Activated CD8-positive, alpha-beta T cell treated with anti-CD3 and anti-CD28 coated beads for 36 hours (primary cell): ENCODE results near the gene SIRT6. TPM values are rescaled to one million over a fixed set of nuclear protein-coding genes. Genes with fewer than 3 reads are reported as not detected.

Source experiments
- ATAC-seq: fragments of 200-7000 bp; cut with Tn5 transposase; one replicate; pipeline ENCODE4 v1.10.0; 2021; ENCODE audit warnings: mild to moderate bottlenecking, moderate library complexity
- CTCF ChIA-PET: fragments of 350-600 bp; sonication (Branson Sonifier 250); formaldehyde crosslinking; loops from one replicate; lab custom pipeline; 2021; ENCODE audit warnings: antibody characterized with exemption; lab: Charles Lee
- POLR2A ChIA-PET: fragments of 350-600 bp; sonication (Branson Sonifier 250); formaldehyde crosslinking; loops from one replicate; lab custom pipeline; 2021; ENCODE audit warnings: antibody characterized with exemption; lab: Charles Lee
- DNase-seq: peaks from one replicate; pipeline ENCODE4 v3.0.0-alpha.2; 2020
- H3K27ac Mint-ChIP-seq: one replicate; pipeline ENCODE4 v1.8.0; 2021; ENCODE audit warnings: mild to moderate bottlenecking, mixed read lengths
- H3K27me3 Mint-ChIP-seq: one replicate; pipeline ENCODE4 v1.8.0; 2021; ENCODE audit warnings: mixed read lengths
- H3K36me3 Mint-ChIP-seq: one replicate; pipeline ENCODE4 v1.8.0; 2021; ENCODE audit warnings: low read depth, mixed read lengths
- H3K4me1 Mint-ChIP-seq: one replicate; pipeline ENCODE4 v1.8.0; 2021; ENCODE audit warnings: low read depth, mixed read lengths
- H3K4me3 Mint-ChIP-seq: one replicate; pipeline ENCODE4 v1.8.0; 2021; ENCODE audit warnings: mild to moderate bottlenecking, moderate library complexity, mixed read lengths
- H3K9me3 Mint-ChIP-seq: one replicate; pipeline ENCODE4 v1.8.0; 2021; ENCODE audit warnings: mixed read lengths
- intact Hi-C: fragments of 100-400 bp; cut with micrococcal nuclease; formaldehyde crosslinking; loops from one replicate; pipeline ENCODE4 v1.10.0; 2022
- total RNA-seq, 2 experiments: library from RNA; stranded (reverse); gene quantifications; one replicate each; pipeline ENCODE4 v1.2.3, GENCODE V29; 2021
- TF ChIP-seq, protein P1 (sequence below): fragments of 200-600 bp; IDR thresholded peaks from one replicate; pipeline ENCODE4 v1.8.0; 2022; ENCODE audit warnings: antibody characterized with exemption, mild to moderate bottlenecking

SIRT6 gene
- total RNA-seq, 2 experiments from 2014 or later = 26.9 to 28.3 TPM

DNA sequence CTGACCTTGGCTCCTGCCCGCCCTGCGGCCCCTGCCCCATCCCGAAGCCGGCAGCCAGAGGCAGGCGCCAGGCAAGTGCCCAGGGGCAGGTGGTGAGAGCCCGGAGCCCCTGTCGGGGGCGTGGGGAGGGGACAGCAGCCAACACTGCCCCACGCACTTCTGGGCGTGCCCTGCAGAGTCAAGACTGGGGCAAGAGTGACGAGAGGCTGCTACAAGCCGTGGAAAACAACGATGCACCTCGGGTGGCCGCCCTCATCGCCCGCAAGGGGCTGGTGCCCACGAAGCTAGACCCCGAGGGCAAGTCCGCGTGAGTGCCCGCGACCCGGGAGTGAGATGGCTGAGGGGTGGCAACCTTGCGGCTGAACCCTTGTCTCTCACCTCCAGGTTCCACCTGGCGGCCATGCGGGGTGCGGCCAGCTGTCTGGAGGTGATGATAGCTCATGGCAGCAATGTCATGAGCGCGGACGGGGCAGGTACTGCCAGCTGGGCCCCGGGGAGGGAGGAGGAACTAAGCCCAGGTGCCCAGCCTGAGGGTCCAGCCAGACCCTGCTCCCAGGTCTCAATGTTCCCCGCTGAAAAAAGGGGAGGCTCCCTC is 17.4 kb upstream of the SIRT6 start:
- ATAC-seq = no peak
- ChIA-PET POLR2A (interaction anchor here (3.1 kb wide), 1 partner anchor 214 kb away, joined by 12 read pairs; the partner anchor contains the start of gene EEF2), CTCF (interaction anchor here (0.9 to 1.4 kb wide), 2 partner anchors 16 to 36 kb away, joined by 3 to 4 read pairs; no protein-coding TSS in a partner anchor)
- TF ChIP-seq, protein P1, sequence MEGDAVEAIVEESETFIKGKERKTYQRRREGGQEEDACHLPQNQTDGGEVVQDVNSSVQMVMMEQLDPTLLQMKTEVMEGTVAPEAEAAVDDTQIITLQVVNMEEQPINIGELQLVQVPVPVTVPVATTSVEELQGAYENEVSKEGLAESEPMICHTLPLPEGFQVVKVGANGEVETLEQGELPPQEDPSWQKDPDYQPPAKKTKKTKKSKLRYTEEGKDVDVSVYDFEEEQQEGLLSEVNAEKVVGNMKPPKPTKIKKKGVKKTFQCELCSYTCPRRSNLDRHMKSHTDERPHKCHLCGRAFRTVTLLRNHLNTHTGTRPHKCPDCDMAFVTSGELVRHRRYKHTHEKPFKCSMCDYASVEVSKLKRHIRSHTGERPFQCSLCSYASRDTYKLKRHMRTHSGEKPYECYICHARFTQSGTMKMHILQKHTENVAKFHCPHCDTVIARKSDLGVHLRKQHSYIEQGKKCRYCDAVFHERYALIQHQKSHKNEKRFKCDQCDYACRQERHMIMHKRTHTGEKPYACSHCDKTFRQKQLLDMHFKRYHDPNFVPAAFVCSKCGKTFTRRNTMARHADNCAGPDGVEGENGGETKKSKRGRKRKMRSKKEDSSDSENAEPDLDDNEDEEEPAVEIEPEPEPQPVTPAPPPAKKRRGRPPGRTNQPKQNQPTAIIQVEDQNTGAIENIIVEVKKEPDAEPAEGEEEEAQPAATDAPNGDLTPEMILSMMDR = no peak
- intact Hi-C loops = no loop called here
- peaks cover 4% of the 10 kb centered on the region for H3K36me3 Mint-ChIP-seq
- peaks cover 6% of the 10 kb centered on the region for H3K9me3 Mint-ChIP-seq
- no peak for DNase-seq
- peaks cover 12% of the 10 kb centered on the region for H3K4me1 Mint-ChIP-seq
- no peak overlapping the region for H3K4me3 Mint-ChIP-seq
- H3K27ac Mint-ChIP-seq = no peak overlapping the region
- peaks cover 36% of the 10 kb centered on the region for H3K27me3 Mint-ChIP-seq

DNA sequence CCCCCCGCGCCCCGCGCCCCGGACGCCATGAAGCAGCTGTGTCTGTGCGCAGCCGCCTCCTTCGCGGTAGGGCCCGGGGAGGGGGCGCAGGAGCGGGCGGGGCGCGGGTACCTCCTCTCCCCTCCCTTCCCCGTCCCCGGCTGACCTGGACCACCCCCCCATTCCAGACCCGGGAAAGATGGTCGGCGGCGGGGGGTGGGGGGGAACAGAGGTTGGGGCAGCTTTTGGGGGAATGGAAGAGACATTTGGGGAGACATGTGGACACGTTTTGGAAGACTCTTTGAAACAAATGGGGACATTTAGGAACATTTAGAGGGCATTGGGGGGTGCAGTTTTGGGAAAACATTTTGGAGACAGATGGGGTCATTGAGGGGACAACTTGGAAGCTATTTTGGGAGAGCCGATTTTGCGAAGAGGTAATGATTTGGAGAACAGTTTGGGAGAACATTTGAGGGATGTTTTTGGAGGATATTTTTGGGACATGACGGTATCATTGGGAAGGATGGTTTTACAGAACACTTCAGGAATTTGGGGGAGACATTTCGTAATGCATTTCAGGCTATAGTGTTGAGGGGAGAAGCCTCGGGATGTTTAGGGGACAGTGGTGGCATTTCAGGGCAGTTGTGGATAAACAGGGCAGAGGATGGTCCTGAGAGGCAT is 16.2 kb upstream of the SIRT6 start:
- DNase-seq (no peak), ATAC-seq (no peak)
- peaks cover 10% of the 10 kb centered on the region for H3K4me1 Mint-ChIP-seq
- H3K27ac Mint-ChIP-seq = no peak overlapping the region
- no peak overlapping the region for H3K4me3 Mint-ChIP-seq
- TF ChIP-seq, protein P1 = no peak
- peaks cover 6% of the 10 kb centered on the region for H3K9me3 Mint-ChIP-seq
- intact Hi-C loops = no loop called here
- H3K36me3 Mint-ChIP-seq = peaks cover 4% of the 10 kb centered on the region
- ChIA-PET CTCF (interaction anchor here (0.8 kb wide), 1 partner anchor 11 kb away, joined by 3 read pairs; no protein-coding TSS in a partner anchor), POLR2A (no interaction called here)
- peaks cover 41% of the 10 kb centered on the region for H3K27me3 Mint-ChIP-seq

DNA sequence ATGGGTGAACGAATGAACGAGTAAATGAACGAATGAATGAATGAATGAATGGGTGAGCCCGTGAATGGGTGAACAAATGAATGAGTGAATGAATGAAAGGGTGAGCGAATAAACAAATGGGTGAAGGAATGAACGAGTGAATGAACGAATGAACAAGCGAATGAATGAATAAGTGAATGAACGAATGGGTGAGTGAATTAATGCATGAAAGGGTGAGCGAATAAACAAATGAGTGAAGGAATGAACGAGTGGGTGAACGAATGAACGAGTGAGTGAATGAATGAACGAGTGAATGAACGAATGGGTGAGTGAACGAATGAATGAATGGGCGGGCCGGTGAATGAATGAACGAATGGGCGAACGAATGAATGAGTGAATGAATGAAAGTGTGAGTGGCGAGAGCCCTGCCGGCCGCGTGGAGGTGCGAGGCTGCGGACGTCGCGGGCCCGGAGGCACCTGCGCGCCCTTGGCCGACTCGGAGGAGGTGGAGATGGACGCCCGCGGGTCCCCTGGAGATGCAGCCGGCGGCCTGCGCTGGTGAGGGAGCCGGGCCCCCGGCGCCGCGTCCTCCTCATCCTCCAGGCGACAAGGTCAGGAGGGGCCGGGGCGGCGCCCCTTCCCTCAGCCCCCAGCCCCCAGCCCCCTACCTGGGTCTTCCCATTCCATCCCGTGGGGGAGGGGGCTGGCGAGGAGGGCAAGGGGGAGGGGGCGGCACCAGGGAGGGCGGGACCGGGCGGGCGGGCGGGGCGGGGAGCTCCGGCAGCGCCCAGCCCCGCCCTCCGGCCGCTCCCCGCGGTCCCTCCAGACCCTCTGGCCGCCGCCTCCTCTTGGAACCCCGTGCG is 15.5 kb upstream of the SIRT6 start:
- TF ChIP-seq, protein P1 = no peak
- ChIA-PET CTCF (interaction anchor here (0.8 kb wide), 1 partner anchor 11 kb away, joined by 3 read pairs; no protein-coding TSS in a partner anchor), POLR2A (no interaction called here)
- Mint-ChIP-seq H3K27me3 (peaks cover 45% of the 10 kb centered on the region), H3K36me3 (peaks cover 4% of the 10 kb centered on the region), H3K9me3 (peaks cover 6% of the 10 kb centered on the region), H3K4me1 (peaks cover 10% of the 10 kb centered on the region), H3K27ac (no peak overlapping the region), H3K4me3 (no peak overlapping the region)
- DNase-seq (peak; percentile 36), ATAC-seq (peak; percentile 37)
- intact Hi-C loops = no loop called here

GRCh38 chr19:4197228-4197624 is 14.9 kb upstream of the SIRT6 start:
- intact Hi-C loops = no loop called here
- DNase-seq (no peak), ATAC-seq (no peak)
- Mint-ChIP-seq H3K4me3 (no peak overlapping the region), H3K4me1 (peaks cover 10% of the 10 kb centered on the region), H3K9me3 (peaks cover 6% of the 10 kb centered on the region), H3K27me3 (peaks cover 45% of the 10 kb centered on the region), H3K36me3 (peaks cover 4% of the 10 kb centered on the region), H3K27ac (no peak overlapping the region)
- CTCF ChIA-PET = interaction anchor here (1.9 kb wide), 1 partner anchor 58 kb away, joined by 6 read pairs; no protein-coding TSS in a partner anchor
- TF ChIP-seq, protein P1 = no peak
- POLR2A ChIA-PET = no interaction called here
